DOHH2 (cell line): ENCODE measurements around the gene E2F3.

Experiments used
- H3F3A ChIP-seq: fragments of 200-600 bp; sonication (generic), shearing (Covaris generic); 2 replicates; pipeline ENCODE4 v1.6.0; 2016; ENCODE audit warnings: antibody characterized with exemption, mild to moderate bottlenecking; ENCODE audit not compliant: control insufficient read depth, insufficient read depth
- H3K27ac ChIP-seq: fragments of 200-600 bp; sonication (generic); 2 replicates; pipeline ENCODE4 v1.5.1; 2014; ENCODE audit warnings: low read depth, mild to moderate bottlenecking, low read length, moderate library complexity
- H3K27me3 ChIP-seq: fragments of 200-600 bp; sonication (generic); 2 replicates; pipeline ENCODE4 v1.6.1; 2014; ENCODE audit warnings: mild to moderate bottlenecking, low read length, mixed read lengths; ENCODE audit not compliant: control insufficient read depth
- H3K36me3 ChIP-seq: fragments of 200-600 bp; sonication (generic); 2 replicates; pipeline ENCODE4 v1.6.1; 2014; ENCODE audit warnings: mild to moderate bottlenecking, low read length, moderate library complexity, mixed read lengths; ENCODE audit not compliant: control insufficient read depth
- H3K4me1 ChIP-seq: fragments of 200-600 bp; sonication (generic); 2 replicates; pipeline ENCODE4 v1.6.1; 2014; ENCODE audit warnings: mild to moderate bottlenecking, low read length, mixed read lengths; ENCODE audit not compliant: control insufficient read depth
- H3K4me2 ChIP-seq: fragments of 200-600 bp; sonication (generic); 2 replicates; pipeline ENCODE4 v1.6.0; 2014; ENCODE audit warnings: mild to moderate bottlenecking, low read length, moderate library complexity
- H3K4me3 ChIP-seq: fragments of 200-600 bp; sonication (generic); 2 replicates; pipeline ENCODE4 v1.5.1; 2014; ENCODE audit warnings: mild to moderate bottlenecking, low read length, mixed read lengths
- H3K79me2 ChIP-seq: fragments of 200-600 bp; sonication (generic); 2 replicates; pipeline ENCODE4 v1.6.1; 2014; ENCODE audit warnings: mild to moderate bottlenecking, low read length, mixed read lengths; ENCODE audit not compliant: control insufficient read depth
- H3K9me2 ChIP-seq: fragments of 200-600 bp; sonication (generic); replicated peaks from 2 replicates; pipeline ENCODE4 v1.6.1; 2014; ENCODE audit warnings: mild to moderate bottlenecking, low read length, mixed read lengths; ENCODE audit not compliant: control insufficient read depth
- H3K9me3 ChIP-seq: fragments of 200-600 bp; sonication (generic); 2 replicates; pipeline ENCODE4 v1.6.1; 2014; ENCODE audit warnings: antibody characterized with exemption, low read length, mixed read lengths; ENCODE audit not compliant: control insufficient read depth, insufficient read depth
- H4K20me1 ChIP-seq: fragments of 200-600 bp; sonication (generic); 2 replicates; pipeline ENCODE4 v1.6.0; 2014; ENCODE audit warnings: low read depth, mild to moderate bottlenecking, antibody characterized with exemption, low read length, moderate library complexity; ENCODE audit not compliant: control insufficient read depth, insufficient read depth
- CTCF ChIP-seq: fragments of 200-600 bp; sonication (generic); IDR thresholded peaks from one replicate; pipeline ENCODE4 v1.5.1; 2014; ENCODE audit warnings: antibody characterized with exemption, mild to moderate bottlenecking, low read depth, low read length; ENCODE audit not compliant: poor library complexity, severe bottlenecking
- EZH2phosphoT487 ChIP-seq: fragments of 200-600 bp; sonication (generic); IDR thresholded peaks from 2 replicates; pipeline ENCODE4 v1.6.1; 2017; ENCODE audit warnings: borderline replicate concordance, mild to moderate bottlenecking, antibody characterized with exemption, low read length, moderate library complexity, mixed read lengths

Gene E2F3

GRCh38 chr6:20403070-20403765 is 1.5 kb downstream of the E2F3 start:
- Histone ChIP-seq H3K4me2 (peak overlapping the region; percentile 76), H4K20me1 (peaks cover 18% of the 10 kb centered on the region), H3K79me2 (peaks cover 62% of the 10 kb centered on the region), H3K4me1 (peaks cover 42% of the 10 kb centered on the region), H3F3A (peaks cover 8% of the 10 kb centered on the region), H3K9me2 (no peaks in the 10 kb centered on the region), H3K9me3 (no peaks in the 10 kb centered on the region), H3K4me3 (peak overlapping the region; percentile 87), H3K27ac (peak overlapping the region; percentile 92), H3K27me3 (no peaks in the 10 kb centered on the region), H3K36me3 (peaks cover 55% of the 10 kb centered on the region)
- TF ChIP-seq CTCF: no peak
- no peak for TF ChIP-seq EZH2phosphoT487

GRCh38 chr6:20403766-20404640 is 2.3 kb downstream of the E2F3 start:
- Histone ChIP-seq H3K27ac (peak overlapping the region; percentile 92), H3K4me1 (peaks cover 50% of the 10 kb centered on the region), H3K4me2 (peak overlapping the region; percentile 76), H3K27me3 (no peaks in the 10 kb centered on the region), H3K79me2 (peaks cover 70% of the 10 kb centered on the region), H3K4me3 (peak overlapping the region; percentile 87), H3K36me3 (peaks cover 63% of the 10 kb centered on the region), H3F3A (peaks cover 8% of the 10 kb centered on the region), H3K9me2 (no peaks in the 10 kb centered on the region), H3K9me3 (no peaks in the 10 kb centered on the region), H4K20me1 (peaks cover 21% of the 10 kb centered on the region)
- TF ChIP-seq CTCF (no peak), EZH2phosphoT487 (no peak)

- no peak for TF ChIP-seq EZH2phosphoT487
- TF ChIP-seq CTCF: peak; percentile 67
- no peaks in the 10 kb centered on the region for H3K9me3 ChIP-seq
- peaks cover 8% of the 10 kb centered on the region for H3F3A ChIP-seq
- H3K27ac ChIP-seq: peak overlapping the region; percentile 92
- peaks cover 56% of the 10 kb centered on the region for H3K4me1 ChIP-seq
- H3K36me3 ChIP-seq: peaks cover 68% of the 10 kb centered on the region
- H4K20me1 ChIP-seq: peaks cover 21% of the 10 kb centered on the region
- H3K4me3 ChIP-seq: peak overlapping the region; percentile 87
- no peaks in the 10 kb centered on the region for H3K27me3 ChIP-seq
- peak overlapping the region; percentile 76 for H3K4me2 ChIP-seq
- no peaks in the 10 kb centered on the region for H3K9me2 ChIP-seq
- peaks cover 76% of the 10 kb centered on the region for H3K79me2 ChIP-seq
Observed at GRCh38 chr6:20404641-20405032, 3.0 kb downstream of the E2F3 start.
